Upper lobe of right lung (tissue), 1 donor: ENCODE results near the gene NINL. TPM values are rescaled to one million over a fixed set of nuclear protein-coding genes. Genes with fewer than 3 reads are reported as not detected.
A peak's percentile ranks its signal among the peaks of the same experiment; 100 is the strongest.

Experiments
- ATAC-seq: fragments of 200-7000 bp; cut with Tn5 transposase; one replicate; pipeline ENCODE4 v1.9.1; 2020; ENCODE audit warnings: mild to moderate bottlenecking, moderate library complexity
- DNase-seq: peaks from one replicate; pipeline ENCODE4 v3.0.0-alpha.2; 2020
- H3K27ac ChIP-seq: fragments of 200-600 bp; one replicate; pipeline ENCODE4 v1.8.0; 2022
- H3K27me3 ChIP-seq: fragments of 200-600 bp; one replicate; pipeline ENCODE4 v1.8.0; 2022; ENCODE audit warnings: mild to moderate bottlenecking
- H3K36me3 ChIP-seq: fragments of 200-600 bp; one replicate; pipeline ENCODE4 v1.8.0; 2022
- H3K4me1 ChIP-seq: fragments of 200-600 bp; one replicate; pipeline ENCODE4 v1.8.0; 2022
- H3K4me3 ChIP-seq: fragments of 200-600 bp; one replicate; pipeline ENCODE4 v1.8.0; 2022; ENCODE audit warnings: mild to moderate bottlenecking
- H3K9me3 ChIP-seq: fragments of 200-600 bp; one replicate; pipeline ENCODE4 v1.8.0; 2022
- CTCF ChIP-seq: fragments of 200-600 bp; IDR thresholded peaks from one replicate; pipeline ENCODE4 v1.8.0; 2022; ENCODE audit warnings: antibody characterized with exemption
- intact Hi-C: fragments of 100-400 bp; cut with DNase I; formaldehyde crosslinking; loops from one replicate; pipeline ENCODE4 v1.11.0; 2022
- total RNA-seq: library from RNA; stranded (reverse); fragmentation: NEBNext Ultra II Directional; extraction: Animal tissue kit (Norgen Biotek cat#: 25700); gene quantifications from one replicate; pipeline ENCODE4 v1.2.1, GENCODE V29; 2021
- donor health status: DM: no; HTN: yes; CAD: no; lungs with severe emphysema.

NINL gene
- total RNA-seq, 1 donor from 2014 or later: 13.2 TPM

- DNase-seq (peak; percentile 1), ATAC-seq (no peak)
- TF ChIP-seq CTCF: no peak
- intact Hi-C loops: no loop called here
- Histone ChIP-seq H3K27ac (no peak overlapping the region), H3K27me3 (no peaks in the 10 kb centered on the region), H3K4me3 (no peak overlapping the region), H3K9me3 (no peaks in the 10 kb centered on the region), H3K4me1 (no peaks in the 10 kb centered on the region), H3K36me3 (peaks cover 5% of the 10 kb centered on the region)
These were observed 119.8 kb downstream of the NINL start for GRCh38 chr20:25465243-25466135.

- no peak overlapping the region for H3K4me3 ChIP-seq
- DNase-seq (no peak), ATAC-seq (no peak)
- no peak for TF ChIP-seq CTCF
- no peak overlapping the region for H3K27ac ChIP-seq
- intact Hi-C loops: no loop called here
- peaks cover 5% of the 10 kb centered on the region for H3K36me3 ChIP-seq
- no peaks in the 10 kb centered on the region for H3K9me3 ChIP-seq
- no peaks in the 10 kb centered on the region for H3K4me1 ChIP-seq
- no peaks in the 10 kb centered on the region for H3K27me3 ChIP-seq
These were observed 120.7 kb downstream of the NINL start for GRCh38 chr20:25464501-25465242.

GRCh38 chr20:25461786-25462545, 123.4 kb downstream of the NINL start:
- no peak overlapping the region for H3K27ac ChIP-seq
- intact Hi-C loops: no loop called here
- ATAC-seq (no peak), DNase-seq (no peak)
- no peaks in the 10 kb centered on the region for H3K9me3 ChIP-seq
- H3K27me3 ChIP-seq: no peaks in the 10 kb centered on the region
- peaks cover 3% of the 10 kb centered on the region for H3K36me3 ChIP-seq
- H3K4me1 ChIP-seq: no peaks in the 10 kb centered on the region
- no peak overlapping the region for H3K4me3 ChIP-seq
- no peak for TF ChIP-seq CTCF

- TF ChIP-seq CTCF: no peak
- Histone ChIP-seq H3K4me1 (no peaks in the 10 kb centered on the region), H3K36me3 (no peaks in the 10 kb centered on the region), H3K27me3 (no peaks in the 10 kb centered on the region), H3K27ac (no peak overlapping the region), H3K9me3 (no peaks in the 10 kb centered on the region), H3K4me3 (no peak overlapping the region)
- intact Hi-C loops: no loop called here
- DNase-seq: no peak
- ATAC-seq: no peak
These were observed 124.1 kb downstream of the NINL start for GRCh38 chr20:25461281-25461650.

GRCh38 chr20:25460566-25461280, 124.6 kb downstream of the NINL start:
- intact Hi-C loops: no loop called here
- no peaks in the 10 kb centered on the region for H3K36me3 ChIP-seq
- TF ChIP-seq CTCF: no peak
- H3K27ac ChIP-seq: no peak overlapping the region
- H3K4me3 ChIP-seq: no peak overlapping the region
- no peaks in the 10 kb centered on the region for H3K4me1 ChIP-seq
- H3K27me3 ChIP-seq: no peaks in the 10 kb centered on the region
- no peak for DNase-seq
- no peak for ATAC-seq
- no peaks in the 10 kb centered on the region for H3K9me3 ChIP-seq
